ENCODE results near the gene UQCRC1.

UQCRC1 gene

GRCh38 chr3:48556796-48557626 is 52.4 kb downstream of the UQCRC1 start, which contains the start of gene PFKFB4 (continued):
- TF ChIP-seq SP2 (tag by site-specific recombination; IDR thresholded peaks at IDR 0.05) (peak; percentile 96), ZNF837 (tag by site-specific recombination; IDR thresholded peaks at IDR 0.05) (no peak), GLIS2 (tag by site-specific recombination; IDR thresholded peaks at IDR 0.05) (peak; percentile 86), OVOL3 (tag by site-specific recombination; IDR thresholded peaks at IDR 0.05) (no peak), ZBTB7A (tag by site-specific recombination; IDR thresholded peaks at IDR 0.05; ENCODE audit: low read depth) (peak; percentile 61; the same call in 1 of the 2 replicates), IKZF3 (tag by site-specific recombination; IDR thresholded peaks at IDR 0.05) (peak; percentile 73), PATZ1 (tag by site-specific recombination; IDR thresholded peaks at IDR 0.05) (peak; percentile 90), OSR2 (tag by site-specific recombination; IDR thresholded peaks at IDR 0.05) (peak; percentile 11; the same call in 1 of the 2 replicates), ZNF501 (tag by site-specific recombination; IDR thresholded peaks at IDR 0.05) (peak; percentile 33; the same call in 1 of the 2 replicates), PRDM1 (tag by site-specific recombination; IDR thresholded peaks at IDR 0.05) (no peak), ZNF10 (tag by site-specific recombination; IDR thresholded peaks at IDR 0.05) (no peak), SP3 (tag by site-specific recombination; IDR thresholded peaks at IDR 0.05) (peak; percentile 84), ZBTB20 (tag by site-specific recombination; IDR thresholded peaks at IDR 0.05) (peak; percentile 80), CTCF (tag by site-specific recombination; IDR thresholded peaks at IDR 0.05) (no peak), ZNF692 (tag by site-specific recombination; IDR thresholded peaks at IDR 0.05) (peak; percentile 99), ZXDB (tag by site-specific recombination; IDR thresholded peaks at IDR 0.05) (no peak), BCL11A (tag by site-specific recombination; IDR thresholded peaks at IDR 0.05; ENCODE audit: low read depth) (peak; percentile 97), ZNF341 (tag by site-specific recombination; IDR thresholded peaks at IDR 0.05; ENCODE audit: low read depth) (peak; percentile 19; the same call in 1 of the 2 replicates), ZNF391 (tag by site-specific recombination; IDR thresholded peaks at IDR 0.05; ENCODE audit: borderline replicate concordance, low read depth) (peak; percentile 78; the same call in 1 of the 2 replicates), ZEB2 (tag by site-specific recombination; IDR thresholded peaks at IDR 0.05) (0 out of 2 replicates have a peak, but pooled peaks have one; percentile 42), EGR2 (tag by site-specific recombination; IDR thresholded peaks at IDR 0.05; ENCODE audit: low read depth) (0 out of 2 replicates have a peak, but pooled peaks have one; percentile 6), ZIC2 (tag by site-specific recombination; IDR thresholded peaks at IDR 0.05) (0 out of 2 replicates have a peak, but pooled peaks have one; percentile 8), ZNF184 (tag by site-specific recombination; IDR thresholded peaks at IDR 0.05) (no peak), ZNF112 (tag by site-specific recombination; IDR thresholded peaks at IDR 0.05) (no peak), SCRT2 (tag by site-specific recombination; IDR thresholded peaks at IDR 0.05) (0 out of 2 replicates have a peak, but pooled peaks have one; percentile 13), ZBTB17 (tag by site-specific recombination; IDR thresholded peaks at IDR 0.05) (peak; percentile 57; the same call in 1 of the 2 replicates), KLF1 (tag by site-specific recombination; IDR thresholded peaks at IDR 0.05) (peak; percentile 48; the same call in 1 of the 2 replicates), ZFHX2 (tag by site-specific recombination; conservative IDR thresholded peaks at IDR 0.05) (peak; percentile 52; the same call in 1 of the 2 replicates)
